MM.1S (cell line): Measurements from ENCODE around the gene BMPER.

Experiments used
- DNase-seq: peaks from one replicate; pipeline ENCODE4 v3.0.0-alpha.2; 2015
- H2AFZ ChIP-seq: fragments of 300-600 bp; sonication (generic); 2 replicates; pipeline ENCODE4 v1.6.0; 2016; ENCODE audit warnings: antibody characterized with exemption, low read length
- H3F3A ChIP-seq: fragments of 300-600 bp; sonication (generic); 2 replicates; pipeline ENCODE4 v1.6.1; 2016; ENCODE audit warnings: mild to moderate bottlenecking, antibody characterized with exemption, low read length, moderate library complexity, mixed read lengths; ENCODE audit not compliant: insufficient read depth
- H3K27ac ChIP-seq: fragments of 300-600 bp; sonication (generic); 2 replicates; pipeline ENCODE4 v1.5.1; 2016; ENCODE audit warnings: mild to moderate bottlenecking, low read length
- H3K27me3 ChIP-seq: fragments of 300-600 bp; sonication (generic); replicated peaks from 2 replicates; pipeline ENCODE4 v1.6.0; 2016; ENCODE audit warnings: low read length; ENCODE audit not compliant: insufficient read depth
- H3K36me3 ChIP-seq: fragments of 300-600 bp; sonication (generic); replicated peaks from 2 replicates; pipeline ENCODE4 v1.6.1; 2016; ENCODE audit warnings: mild to moderate bottlenecking, low read length, mixed read lengths; ENCODE audit not compliant: insufficient read depth
- H3K4me1 ChIP-seq: fragments of 300-600 bp; sonication (generic); 2 replicates; pipeline ENCODE4 v1.6.1; 2016; ENCODE audit warnings: low read length, mixed read lengths
- H3K4me2 ChIP-seq: fragments of 300-600 bp; sonication (generic); 2 replicates; pipeline ENCODE4 v1.6.0; 2016; ENCODE audit warnings: low read depth, low read length
- H3K4me3 ChIP-seq: fragments of 300-600 bp; sonication (generic); 2 replicates; pipeline ENCODE4 v1.5.1; 2016; ENCODE audit warnings: low read length, mixed read lengths
- H3K79me2 ChIP-seq: fragments of 300-600 bp; sonication (generic); 2 replicates; pipeline ENCODE4 v1.6.1; 2016; ENCODE audit warnings: mixed run types, low read length, mixed read lengths
- H3K9ac ChIP-seq: fragments of 300-600 bp; sonication (generic); 2 replicates; pipeline ENCODE4 v1.6.1; 2016; ENCODE audit warnings: low read length, mixed read lengths
- H3K9me2 ChIP-seq: fragments of 300-600 bp; sonication (generic); replicated peaks from 2 replicates; pipeline ENCODE4 v1.6.1; 2016; ENCODE audit warnings: mild to moderate bottlenecking, low read length, mixed read lengths; ENCODE audit not compliant: insufficient read depth
- H3K9me3 ChIP-seq: fragments of 300-600 bp; sonication (generic); replicated peaks from 2 replicates; pipeline ENCODE4 v1.6.1; 2016; ENCODE audit warnings: mild to moderate bottlenecking, low read length, mixed read lengths; ENCODE audit not compliant: insufficient read depth
- H4K20me1 ChIP-seq: fragments of 300-600 bp; sonication (generic); 2 replicates; pipeline ENCODE4 v1.6.1; 2016; ENCODE audit warnings: mild to moderate bottlenecking, low read length, moderate library complexity, mixed read lengths; ENCODE audit not compliant: insufficient read depth
- CTCF ChIP-seq: fragments of 300-600 bp; sonication (generic); IDR thresholded peaks from 2 replicates; pipeline ENCODE4 v1.5.1; 2016; ENCODE audit warnings: antibody characterized with exemption, low read length, mixed read lengths
- EZH2 ChIP-seq: fragments of 300-600 bp; sonication (generic); optimal IDR thresholded peaks from 2 replicates; pipeline ENCODE3; 2017; ENCODE audit warnings: low read depth, mild to moderate bottlenecking, antibody characterized with exemption, low read length, mixed read lengths
- EZH2phosphoT487 ChIP-seq: fragments of 300-600 bp; sonication (generic); IDR thresholded peaks from 2 replicates; pipeline ENCODE4 v1.6.1; 2018; ENCODE audit warnings: antibody characterized with exemption, low read length

The BMPER gene

GRCh38 chr7:33968591-33968990 is 63.3 kb downstream of the BMPER start:
- H4K20me1 ChIP-seq, result no peaks in the 10 kb centered on the region
- DNase-seq, result no peak

GRCh38 chr7:33970536-33970935 is 65.2 kb downstream of the BMPER start:
- no peak overlapping the region for H3K4me3 ChIP-seq
- H3K9ac ChIP-seq, result no peak overlapping the region
- no peaks in the 10 kb centered on the region for H3K36me3 ChIP-seq
- TF ChIP-seq CTCF (no peak), EZH2 (no peak), EZH2phosphoT487 (no peak)
- no peak for DNase-seq
- H3K27ac ChIP-seq, result no peak overlapping the region
- no peaks in the 10 kb centered on the region for H3K4me1 ChIP-seq
- H3K9me3 ChIP-seq, result no peaks in the 10 kb centered on the region
- H3K27me3 ChIP-seq, result no peaks in the 10 kb centered on the region
- no peaks in the 10 kb centered on the region for H3K79me2 ChIP-seq
- H3K4me2 ChIP-seq, result no peak overlapping the region
- H2AFZ ChIP-seq, result no peak overlapping the region
- no peaks in the 10 kb centered on the region for H4K20me1 ChIP-seq
- H3F3A ChIP-seq, result no peaks in the 10 kb centered on the region
- H3K9me2 ChIP-seq, result no peaks in the 10 kb centered on the region

More at GRCh38 chr7:33968591-33968990, 63.3 kb downstream of the BMPER start:
- no peaks in the 10 kb centered on the region for H3K79me2 ChIP-seq
- no peak overlapping the region for H3K4me2 ChIP-seq
- H3K36me3 ChIP-seq, result no peaks in the 10 kb centered on the region
- H3K9ac ChIP-seq, result no peak overlapping the region
- H3K9me3 ChIP-seq, result no peaks in the 10 kb centered on the region
- no peak overlapping the region for H2AFZ ChIP-seq
- no peaks in the 10 kb centered on the region for H3K4me1 ChIP-seq
- no peak overlapping the region for H3K27ac ChIP-seq
- no peaks in the 10 kb centered on the region for H3K27me3 ChIP-seq
- TF ChIP-seq EZH2phosphoT487, result no peak
- no peak for TF ChIP-seq CTCF
- TF ChIP-seq EZH2, result no peak
- H3K9me2 ChIP-seq, result no peaks in the 10 kb centered on the region
- H3F3A ChIP-seq, result no peaks in the 10 kb centered on the region
- H3K4me3 ChIP-seq, result no peak overlapping the region

GRCh38 chr7:33971106-33971505 is 65.8 kb downstream of the BMPER start:
- Histone ChIP-seq H4K20me1 (no peaks in the 10 kb centered on the region), H3K9ac (no peak overlapping the region), H3K27ac (no peak overlapping the region), H3K4me3 (no peak overlapping the region), H3K4me2 (no peak overlapping the region), H3K36me3 (no peaks in the 10 kb centered on the region), H2AFZ (no peak overlapping the region), H3K9me2 (no peaks in the 10 kb centered on the region), H3K27me3 (no peaks in the 10 kb centered on the region), H3F3A (no peaks in the 10 kb centered on the region), H3K9me3 (no peaks in the 10 kb centered on the region), H3K4me1 (no peaks in the 10 kb centered on the region), H3K79me2 (no peaks in the 10 kb centered on the region)
- no peak for DNase-seq
- TF ChIP-seq CTCF (no peak), EZH2phosphoT487 (no peak), EZH2 (no peak)
